ENCODE results near the gene PNRC2.

- no peak for TF ChIP-seq EZH2phosphoT487 (IDR thresholded peaks at IDR 0.05)
- TF ChIP-seq, protein P1, sequence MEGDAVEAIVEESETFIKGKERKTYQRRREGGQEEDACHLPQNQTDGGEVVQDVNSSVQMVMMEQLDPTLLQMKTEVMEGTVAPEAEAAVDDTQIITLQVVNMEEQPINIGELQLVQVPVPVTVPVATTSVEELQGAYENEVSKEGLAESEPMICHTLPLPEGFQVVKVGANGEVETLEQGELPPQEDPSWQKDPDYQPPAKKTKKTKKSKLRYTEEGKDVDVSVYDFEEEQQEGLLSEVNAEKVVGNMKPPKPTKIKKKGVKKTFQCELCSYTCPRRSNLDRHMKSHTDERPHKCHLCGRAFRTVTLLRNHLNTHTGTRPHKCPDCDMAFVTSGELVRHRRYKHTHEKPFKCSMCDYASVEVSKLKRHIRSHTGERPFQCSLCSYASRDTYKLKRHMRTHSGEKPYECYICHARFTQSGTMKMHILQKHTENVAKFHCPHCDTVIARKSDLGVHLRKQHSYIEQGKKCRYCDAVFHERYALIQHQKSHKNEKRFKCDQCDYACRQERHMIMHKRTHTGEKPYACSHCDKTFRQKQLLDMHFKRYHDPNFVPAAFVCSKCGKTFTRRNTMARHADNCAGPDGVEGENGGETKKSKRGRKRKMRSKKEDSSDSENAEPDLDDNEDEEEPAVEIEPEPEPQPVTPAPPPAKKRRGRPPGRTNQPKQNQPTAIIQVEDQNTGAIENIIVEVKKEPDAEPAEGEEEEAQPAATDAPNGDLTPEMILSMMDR (IDR thresholded peaks at IDR 0.05) = no peak
- TF ChIP-seq EZH2 (IDR thresholded peaks at IDR 0.05) = no peak
Measured at GRCh38 chr1:23928789-23929188, 30.8 kb upstream of the PNRC2 start.
